ENCODE data around the gene HOATZ. TPM values are rescaled to one million over a fixed set of nuclear protein-coding genes. Genes with fewer than 3 reads are reported as not detected.

Gene HOATZ
- total RNA-seq, 6 experiments from 2014 or later, result not detected

GRCh38 chr11:111586388-111586831 lies 71.8 kb downstream of the HOATZ start:
- H3K9me3 Mint-ChIP-seq, result no peaks in the 10 kb centered on the region
- peak; percentile 83 for TF ChIP-seq CTCF (IDR thresholded peaks at IDR 0.05)
- H3K36me3 Mint-ChIP-seq (ENCODE audit: low read depth), result no peaks in the 10 kb centered on the region
- peak; percentile 39 for DNase-seq
- no peak overlapping the region for H3K27ac Mint-ChIP-seq
- H3K27me3 Mint-ChIP-seq (ENCODE audit: insufficient read depth), result peaks cover 2% of the 10 kb centered on the region; the same call in 1 of the 2 replicates
- no peak overlapping the region for H3K4me3 Mint-ChIP-seq
- H3K4me1 Mint-ChIP-seq (ENCODE audit: low read depth), result peaks cover 46% of the 10 kb centered on the region

Small RNAs within 50 kb of the gene (microRNA-seq; reads per million reads assigned to microRNA genes)
- gene MIR34B (2.3 reads per million), gene MIR34C (66.4 reads per million, percentile 45 among the genes with 10 or more reads in this experiment)

Other genes with a start within 250 kb of the HOATZ start
- not detected for gene POU2AF3, start 216.2 kb upstream of the HOATZ start, total RNA-seq (2021; fragmentation: NEBNext Ultra II Directional; extraction: Animal tissue kit (Norgen Biotek cat#: 25700))
- not detected for gene POU2AF1, start 135.5 kb upstream of the HOATZ start, total RNA-seq (2021; fragmentation: NEBNext Ultra II Directional; extraction: Animal tissue kit (Norgen Biotek cat#: 25700))
- gene BTG4, start 2.4 kb upstream of the HOATZ start, total RNA-seq (2021; fragmentation: NEBNext Ultra II Directional; extraction: Animal tissue kit (Norgen Biotek cat#: 25700)), result not detected
- gene LAYN, start 25.9 kb downstream of the HOATZ start, total RNA-seq (2021; fragmentation: NEBNext Ultra II Directional; extraction: Animal tissue kit (Norgen Biotek cat#: 25700)), result 100 to 1,000 TPM in 5 of 6 experiments, 10 to 100 TPM in 1; 79.1 to 148 (median 132) TPM
- 10 to 100 TPM; 15.4 to 25.5 (median 18.0) TPM for gene SIK2, start 87.7 kb downstream of the HOATZ start, total RNA-seq (2021; fragmentation: NEBNext Ultra II Directional; extraction: Animal tissue kit (Norgen Biotek cat#: 25700))

All from HFFc6 (cell line).